Measurements from ENCODE around the gene HTRA3.
"Not testable (repeated sequence)": the region's sequence is repeated elsewhere in the genome, so short reads cannot be mapped to it uniquely, and the experiment has no call there.

Gene HTRA3

GRCh38 chr4:8345946-8346814 is 76.6 kb downstream of the HTRA3 start:
- peak; percentile 37 for ATAC-seq
- Mint-ChIP-seq H3K4me3 (no peak overlapping the region), H3K9me3 (no peaks in the 10 kb centered on the region), H3K27me3 (peaks cover 25% of the 10 kb centered on the region), H3K27ac (no peak overlapping the region), H3K4me1 (no peaks in the 10 kb centered on the region)
- no peak for DNase-seq

GRCh38 chr4:8346838-8347605 is 77.5 kb downstream of the HTRA3 start:
- Mint-ChIP-seq H3K4me3 (no peak overlapping the region), H3K9me3 (no peaks in the 10 kb centered on the region), H3K27me3 (peaks cover 25% of the 10 kb centered on the region), H3K27ac (no peak overlapping the region), H3K4me1 (no peaks in the 10 kb centered on the region)
- ATAC-seq (no peak), DNase-seq (no peak)

GRCh38 chr4:8347660-8348059 is 78.1 kb downstream of the HTRA3 start:
- ATAC-seq (no peak), DNase-seq (no peak)
- Mint-ChIP-seq H3K27ac (no peak overlapping the region), H3K27me3 (peaks cover 24% of the 10 kb centered on the region), H3K9me3 (no peaks in the 10 kb centered on the region), H3K4me1 (no peaks in the 10 kb centered on the region), H3K4me3 (no peak overlapping the region)

- H3K9me3 Mint-ChIP-seq, result peaks cover 0 to under 1% of the 10 kb centered on the region in 2 donors
- ATAC-seq (no peak), DNase-seq (no peak)
- no peaks in the 10 kb centered on the region for H3K4me1 Mint-ChIP-seq
- H3K4me3 Mint-ChIP-seq, result no peak overlapping the region
- peaks cover 20% of the 10 kb centered on the region for H3K27me3 Mint-ChIP-seq
- peak overlapping the region in 1 of 2 donors; percentile 7 for H3K27ac Mint-ChIP-seq
These were observed 78.5 kb downstream of the HTRA3 start for GRCh38 chr4:8348071-8348470.

- H3K27ac Mint-ChIP-seq, ATAC-seq, H3K4me1 Mint-ChIP-seq, DNase-seq, H3K4me3 Mint-ChIP-seq: not testable (repeated sequence)
- Mint-ChIP-seq H3K9me3 (peaks cover 0 to 12% of the 10 kb centered on the region in 2 donors), H3K27me3 (peaks cover 31% of the 10 kb centered on the region)
These were observed 79.7 kb downstream of the HTRA3 start for GRCh38 chr4:8349236-8349635.

GRCh38 chr4:8349664-8350236 is 80.2 kb downstream of the HTRA3 start:
- peaks cover 32% of the 10 kb centered on the region for H3K27me3 Mint-ChIP-seq
- peaks cover 0 to 15% of the 10 kb centered on the region in 2 donors for H3K9me3 Mint-ChIP-seq
- H3K27ac Mint-ChIP-seq, result no peak overlapping the region
- no peaks in the 10 kb centered on the region for H3K4me1 Mint-ChIP-seq
- no peak overlapping the region for H3K4me3 Mint-ChIP-seq
- DNase-seq, result no peak
- no peak for ATAC-seq

- H3K9me3 Mint-ChIP-seq, result peaks cover 0 to 15% of the 10 kb centered on the region in 2 donors
- no peak overlapping the region for H3K4me3 Mint-ChIP-seq
- ATAC-seq, result no peak
- DNase-seq, result no peak
- H3K27ac Mint-ChIP-seq, result no peak overlapping the region
- peaks cover 27% of the 10 kb centered on the region for H3K27me3 Mint-ChIP-seq
- no peaks in the 10 kb centered on the region for H3K4me1 Mint-ChIP-seq
These were observed 80.8 kb downstream of the HTRA3 start for GRCh38 chr4:8350352-8350751.

- ATAC-seq (no peak), DNase-seq (no peak)
- Mint-ChIP-seq H3K9me3 (peaks cover 0 to 15% of the 10 kb centered on the region in 2 donors), H3K27ac (peak overlapping the region in 1 of 2 donors; percentile 52), H3K27me3 (peaks cover 27% of the 10 kb centered on the region), H3K4me1 (no peaks in the 10 kb centered on the region), H3K4me3 (no peak overlapping the region)
These were observed 81.4 kb downstream of the HTRA3 start for GRCh38 chr4:8350841-8351461.

GRCh38 chr4:8351931-8352367 is 82.4 kb downstream of the HTRA3 start:
- Mint-ChIP-seq H3K4me3 (no peak overlapping the region), H3K27ac (no peak overlapping the region), H3K27me3 (peaks cover 27% of the 10 kb centered on the region), H3K4me1 (no peaks in the 10 kb centered on the region), H3K9me3 (peaks cover 0 to 15% of the 10 kb centered on the region in 2 donors)
- no peak for ATAC-seq
- DNase-seq, result no peak

- Mint-ChIP-seq H3K9me3 (peaks cover 0 to 15% of the 10 kb centered on the region in 2 donors), H3K4me3 (no peak overlapping the region), H3K27ac (no peak overlapping the region), H3K4me1 (no peaks in the 10 kb centered on the region), H3K27me3 (peaks cover 27% of the 10 kb centered on the region)
- no peak for ATAC-seq
- DNase-seq, result no peak
These were observed 83.0 kb downstream of the HTRA3 start for GRCh38 chr4:8352368-8353157.

GRCh38 chr4:8353158-8353669 is 83.7 kb downstream of the HTRA3 start:
- no peak for DNase-seq
- Mint-ChIP-seq H3K27me3 (peaks cover 27% of the 10 kb centered on the region), H3K4me1 (no peaks in the 10 kb centered on the region), H3K27ac (peak overlapping the region in 1 of 2 donors; percentile 55), H3K9me3 (peaks cover 0 to 15% of the 10 kb centered on the region in 2 donors), H3K4me3 (no peak overlapping the region)
- ATAC-seq, result no peak

GRCh38 chr4:8353912-8354453 is 84.4 kb downstream of the HTRA3 start:
- DNase-seq, result no peak
- Mint-ChIP-seq H3K27ac (no peak overlapping the region), H3K4me1 (no peaks in the 10 kb centered on the region), H3K4me3 (no peak overlapping the region), H3K9me3 (peaks cover 0 to 15% of the 10 kb centered on the region in 2 donors), H3K27me3 (peaks cover 27% of the 10 kb centered on the region)
- no peak for ATAC-seq

GRCh38 chr4:8355306-8355705 is 85.8 kb downstream of the HTRA3 start:
- Mint-ChIP-seq H3K9me3 (peaks cover 0 to 15% of the 10 kb centered on the region in 2 donors), H3K27ac (no peak overlapping the region), H3K27me3 (peaks cover 20% of the 10 kb centered on the region), H3K4me1 (no peaks in the 10 kb centered on the region), H3K4me3 (no peak overlapping the region)
- no peak for ATAC-seq
- DNase-seq, result no peak

- no peak for ATAC-seq
- H3K9me3 Mint-ChIP-seq, result peaks cover 0 to 15% of the 10 kb centered on the region in 2 donors
- peaks cover 13% of the 10 kb centered on the region for H3K27me3 Mint-ChIP-seq
- H3K27ac Mint-ChIP-seq, result no peak overlapping the region
- H3K4me3 Mint-ChIP-seq, result no peak overlapping the region
- DNase-seq, result no peak
- no peaks in the 10 kb centered on the region for H3K4me1 Mint-ChIP-seq
These were observed 86.5 kb downstream of the HTRA3 start for GRCh38 chr4:8355864-8356565.

All from stimulated activated naive CD8-positive, alpha-beta T cell treated with anti-CD3 and anti-CD28 coated beads, Interleukin-15, amount 100 ng/mL, for 72 hours (primary cell).